A673 (cell line): ENCODE results near the gene MFSD6.

ENCODE experiments used
- EZH2 ChIP-seq: fragments of 200-600 bp; sonication (generic); IDR thresholded peaks from 2 replicates; pipeline ENCODE4 v1.6.1; 2017; ENCODE audit warnings: borderline replicate concordance, low read depth, mild to moderate bottlenecking, mixed read lengths, antibody characterized with exemption, low read length; ENCODE audit not compliant: poor library complexity, severe bottlenecking
- TF ChIP-seq, protein P1 (sequence below): fragments of 300-800, 200-600 bp; sonication (generic); conservative IDR thresholded peaks from 2 replicates; pipeline ENCODE4 v1.5.1; 2017; ENCODE audit warnings: low read depth, mild to moderate bottlenecking, antibody characterized with exemption, low read length, moderate library complexity, mixed read lengths

- TF ChIP-seq, protein P1, sequence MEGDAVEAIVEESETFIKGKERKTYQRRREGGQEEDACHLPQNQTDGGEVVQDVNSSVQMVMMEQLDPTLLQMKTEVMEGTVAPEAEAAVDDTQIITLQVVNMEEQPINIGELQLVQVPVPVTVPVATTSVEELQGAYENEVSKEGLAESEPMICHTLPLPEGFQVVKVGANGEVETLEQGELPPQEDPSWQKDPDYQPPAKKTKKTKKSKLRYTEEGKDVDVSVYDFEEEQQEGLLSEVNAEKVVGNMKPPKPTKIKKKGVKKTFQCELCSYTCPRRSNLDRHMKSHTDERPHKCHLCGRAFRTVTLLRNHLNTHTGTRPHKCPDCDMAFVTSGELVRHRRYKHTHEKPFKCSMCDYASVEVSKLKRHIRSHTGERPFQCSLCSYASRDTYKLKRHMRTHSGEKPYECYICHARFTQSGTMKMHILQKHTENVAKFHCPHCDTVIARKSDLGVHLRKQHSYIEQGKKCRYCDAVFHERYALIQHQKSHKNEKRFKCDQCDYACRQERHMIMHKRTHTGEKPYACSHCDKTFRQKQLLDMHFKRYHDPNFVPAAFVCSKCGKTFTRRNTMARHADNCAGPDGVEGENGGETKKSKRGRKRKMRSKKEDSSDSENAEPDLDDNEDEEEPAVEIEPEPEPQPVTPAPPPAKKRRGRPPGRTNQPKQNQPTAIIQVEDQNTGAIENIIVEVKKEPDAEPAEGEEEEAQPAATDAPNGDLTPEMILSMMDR: no peak
- TF ChIP-seq EZH2: no peak
These were observed 98.5 kb downstream of the MFSD6 start for GRCh38 chr2:190506666-190507065.
